ENCODE measurements around the gene SMOC1. TPM values are rescaled to one million over a fixed set of nuclear protein-coding genes. Genes with fewer than 3 reads are reported as not detected.

Gene SMOC1
- total RNA-seq, 1 experiment from 2014 or later: 0.68 TPM

DNA sequence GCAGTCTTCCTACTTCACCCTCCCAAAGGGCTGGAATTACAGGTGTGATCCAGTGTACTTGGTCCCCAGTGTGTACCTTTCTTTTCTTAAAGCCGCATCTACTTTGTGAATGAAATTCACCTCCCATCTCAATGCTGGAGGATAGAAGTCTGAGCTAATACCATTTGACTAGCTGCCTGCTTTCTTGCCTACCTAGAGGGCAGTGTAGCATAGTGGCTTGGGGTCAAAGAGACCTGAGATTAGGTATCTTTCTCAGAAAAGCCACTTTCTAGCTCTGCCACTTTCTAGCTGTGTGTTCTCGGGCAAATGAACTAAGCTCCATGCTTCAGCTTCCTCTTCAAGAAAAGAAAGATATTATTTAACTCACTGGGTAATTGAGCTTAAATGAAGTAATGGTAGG, 16.9 kb downstream of the SMOC1 start:
- Histone ChIP-seq H3K9ac (ENCODE audit: extremely low read depth, insufficient read length, low read length) (no peak overlapping the region), H4K8ac (replicated peaks; ENCODE audit: insufficient read length, low read depth, low read length) (no peak overlapping the region), H3K4me2 (ENCODE audit: insufficient read depth, insufficient read length, low read length) (no peak overlapping the region), H2AK5ac (ENCODE audit: insufficient read length, low read length) (no peak overlapping the region), H3K9me3 (ENCODE audit: control insufficient read depth, low read depth, low read length) (no peaks in the 10 kb centered on the region), H4K20me1 (ENCODE audit: control insufficient read depth, insufficient read depth, insufficient read length) (no peaks in the 10 kb centered on the region), H4K91ac (ENCODE audit: insufficient read length, low read depth, low read length) (no peak overlapping the region), H3K27me3 (ENCODE audit: insufficient read depth, low read length) (no peaks in the 10 kb centered on the region), H2BK15ac (ENCODE audit: low read depth, low read length) (no peak overlapping the region), H3K79me2 (ENCODE audit: insufficient read depth, low read length) (no peaks in the 10 kb centered on the region), H2AFZ (ENCODE audit: low read length) (no peak overlapping the region), H3K14ac (ENCODE audit: insufficient read depth, low read length) (no peak overlapping the region), H3K4me1 (ENCODE audit: insufficient read depth, low read length) (no peaks in the 10 kb centered on the region), H2BK20ac (ENCODE audit: low read depth, low read length, poor library complexity, severe bottlenecking) (no peak overlapping the region), H3K18ac (ENCODE audit: insufficient read length, low read depth, low read length) (no peak overlapping the region), H3K4ac (ENCODE audit: low read depth, low read length) (no peak overlapping the region), H2BK5ac (ENCODE audit: insufficient read length, low read length) (no peak overlapping the region), H3K79me1 (ENCODE audit: insufficient read depth, low read depth, low read length, poor library complexity, severe bottlenecking) (no peaks in the 10 kb centered on the region), H2BK120ac (ENCODE audit: low read depth, low read length, poor library complexity, severe bottlenecking) (no peak overlapping the region), H3K27ac (ENCODE audit: insufficient read length, low read depth, low read length) (no peak overlapping the region), H2BK12ac (ENCODE audit: insufficient read length, low read depth, low read length) (no peak overlapping the region), H3K23ac (ENCODE audit: insufficient read length, low read depth, low read length) (no peak overlapping the region), H3K23me2 (ENCODE audit: insufficient read length, low read depth, low read length, poor library complexity, severe bottlenecking) (no peaks in the 10 kb centered on the region), H3K56ac (ENCODE audit: insufficient read length, low read depth, low read length) (no peak overlapping the region), H3T11ph (ENCODE audit: low read length) (no peak overlapping the region), H4K5ac (ENCODE audit: insufficient read length, low read depth, low read length) (no peak overlapping the region)
- Mint-ChIP-seq H3K9me3 (peaks cover 5 to 14% of the 10 kb centered on the region in 2 experiments), H3K36me3 (ENCODE audit: insufficient read depth in 1 of 3, low read depth in 3 of 3) (peaks cover 0 to 16% (median 2%) of the 10 kb centered on the region in 3 experiments; a peak in 5 of 7 replicates), H3K27ac (no peak overlapping the region), H3K4me3 (no peak overlapping the region), H3K4me1 (peaks cover 0 to 4% of the 10 kb centered on the region in 2 experiments; a peak in 1 of 4 replicates), H3K27me3 (ENCODE audit: low read depth) (peaks cover 7% of the 10 kb centered on the region)
- WGBS (ENCODE audit: extremely low coverage, insufficient read length, low lambda C conversion rate): no CpG with 5 or more reads among the region's 2 CpGs
- TF ChIP-seq, protein P1, sequence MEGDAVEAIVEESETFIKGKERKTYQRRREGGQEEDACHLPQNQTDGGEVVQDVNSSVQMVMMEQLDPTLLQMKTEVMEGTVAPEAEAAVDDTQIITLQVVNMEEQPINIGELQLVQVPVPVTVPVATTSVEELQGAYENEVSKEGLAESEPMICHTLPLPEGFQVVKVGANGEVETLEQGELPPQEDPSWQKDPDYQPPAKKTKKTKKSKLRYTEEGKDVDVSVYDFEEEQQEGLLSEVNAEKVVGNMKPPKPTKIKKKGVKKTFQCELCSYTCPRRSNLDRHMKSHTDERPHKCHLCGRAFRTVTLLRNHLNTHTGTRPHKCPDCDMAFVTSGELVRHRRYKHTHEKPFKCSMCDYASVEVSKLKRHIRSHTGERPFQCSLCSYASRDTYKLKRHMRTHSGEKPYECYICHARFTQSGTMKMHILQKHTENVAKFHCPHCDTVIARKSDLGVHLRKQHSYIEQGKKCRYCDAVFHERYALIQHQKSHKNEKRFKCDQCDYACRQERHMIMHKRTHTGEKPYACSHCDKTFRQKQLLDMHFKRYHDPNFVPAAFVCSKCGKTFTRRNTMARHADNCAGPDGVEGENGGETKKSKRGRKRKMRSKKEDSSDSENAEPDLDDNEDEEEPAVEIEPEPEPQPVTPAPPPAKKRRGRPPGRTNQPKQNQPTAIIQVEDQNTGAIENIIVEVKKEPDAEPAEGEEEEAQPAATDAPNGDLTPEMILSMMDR (conservative IDR thresholded peaks at IDR 0.05): no peak
- DNase-seq: no peak

Measured in H9 (cell line).